Vagina (tissue), 2 donors: Measurements from ENCODE around the gene MYO1E.

Source experiments
- POLR2A ChIP-seq, 2 donors: fragments of 450-650 bp; IDR thresholded peaks; one replicate each; pipeline ENCODE4 v1.6.1; 2017; ENCODE audit warnings: antibody characterized with exemption in 2 of 2, mild to moderate bottlenecking in 2 of 2, moderate library complexity in 2 of 2
- POLR2AphosphoS5 ChIP-seq, 2 donors: sonication (generic); formaldehyde crosslinking; IDR thresholded peaks; one replicate each; pipeline ENCODE4 v1.9.0; 2017; ENCODE audit warnings: antibody characterized with exemption in 2 of 2, mild to moderate bottlenecking in 2 of 2, low read depth in 1 of 2; ENCODE audit not compliant: insufficient read depth in 1 of 2
- TF ChIP-seq, protein P1 (sequence below), 3 experiments: fragments of 450-650 bp in 2 of 3; fragments of 200-600 bp in 1 of 3; sonication (generic) in 1 of 3; IDR thresholded peaks; one replicate each; pipeline ENCODE4 v1.5.1; 2017 to 2019; ENCODE audit warnings: antibody characterized with exemption in 3 of 3, mild to moderate bottlenecking in 2 of 3, moderate library complexity in 2 of 3

DNA sequence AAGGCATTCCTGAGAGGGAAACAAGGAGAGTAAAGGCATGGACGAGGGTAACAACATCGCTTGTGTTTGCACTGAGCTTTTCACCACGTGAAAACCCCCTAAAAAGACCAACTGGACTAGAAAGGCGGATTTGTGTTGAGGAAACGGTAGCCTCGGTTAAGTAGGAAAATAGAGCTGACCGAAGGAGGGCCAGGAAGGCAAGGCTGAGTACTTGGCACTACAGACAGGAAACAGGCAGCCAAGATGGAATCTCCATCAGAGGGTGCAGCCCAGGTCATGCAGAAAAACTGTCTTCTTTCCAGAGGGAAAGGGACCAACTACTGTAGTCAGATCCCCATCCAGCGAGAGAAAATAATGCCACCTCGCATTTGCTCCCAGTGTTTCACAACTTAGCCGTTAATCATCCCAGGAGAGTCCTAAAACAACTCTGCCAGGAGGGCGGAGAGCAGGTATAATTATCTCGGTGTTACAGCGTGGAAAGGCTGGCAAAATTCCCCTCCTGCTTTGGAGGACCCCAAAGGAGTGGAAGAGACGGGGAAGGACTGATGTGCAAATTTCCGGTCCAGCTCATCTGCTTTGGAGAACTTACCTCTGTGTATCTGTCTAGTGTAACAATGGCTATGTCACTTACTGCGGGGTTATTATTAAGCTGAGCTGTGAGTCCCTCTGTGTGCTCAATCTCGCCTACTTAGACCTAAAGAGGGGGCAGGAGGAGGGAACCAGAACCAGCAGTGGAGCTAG is 77.2 kb downstream of the MYO1E start:
- no peak for TF ChIP-seq POLR2AphosphoS5 (IDR thresholded peaks at IDR 0.05; ENCODE audit: insufficient read depth in 1 of 2, low read depth in 1 of 2)
- TF ChIP-seq, protein P1, sequence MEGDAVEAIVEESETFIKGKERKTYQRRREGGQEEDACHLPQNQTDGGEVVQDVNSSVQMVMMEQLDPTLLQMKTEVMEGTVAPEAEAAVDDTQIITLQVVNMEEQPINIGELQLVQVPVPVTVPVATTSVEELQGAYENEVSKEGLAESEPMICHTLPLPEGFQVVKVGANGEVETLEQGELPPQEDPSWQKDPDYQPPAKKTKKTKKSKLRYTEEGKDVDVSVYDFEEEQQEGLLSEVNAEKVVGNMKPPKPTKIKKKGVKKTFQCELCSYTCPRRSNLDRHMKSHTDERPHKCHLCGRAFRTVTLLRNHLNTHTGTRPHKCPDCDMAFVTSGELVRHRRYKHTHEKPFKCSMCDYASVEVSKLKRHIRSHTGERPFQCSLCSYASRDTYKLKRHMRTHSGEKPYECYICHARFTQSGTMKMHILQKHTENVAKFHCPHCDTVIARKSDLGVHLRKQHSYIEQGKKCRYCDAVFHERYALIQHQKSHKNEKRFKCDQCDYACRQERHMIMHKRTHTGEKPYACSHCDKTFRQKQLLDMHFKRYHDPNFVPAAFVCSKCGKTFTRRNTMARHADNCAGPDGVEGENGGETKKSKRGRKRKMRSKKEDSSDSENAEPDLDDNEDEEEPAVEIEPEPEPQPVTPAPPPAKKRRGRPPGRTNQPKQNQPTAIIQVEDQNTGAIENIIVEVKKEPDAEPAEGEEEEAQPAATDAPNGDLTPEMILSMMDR (IDR thresholded peaks at IDR 0.05) = no peak
- TF ChIP-seq POLR2A (IDR thresholded peaks at IDR 0.05) = no peak
